NCI-H1436 (cell line): Measurements from ENCODE around the gene GAB2.
"Not testable (repeated sequence)": the region's sequence is repeated elsewhere in the genome, so short reads cannot be mapped to it uniquely, and the experiment has no call there.

Source experiments
- DNase-seq: peaks from one replicate; lab custom pipeline; 2025; lab: John Stamatoyannopoulos, UW

GAB2 gene

DNA sequence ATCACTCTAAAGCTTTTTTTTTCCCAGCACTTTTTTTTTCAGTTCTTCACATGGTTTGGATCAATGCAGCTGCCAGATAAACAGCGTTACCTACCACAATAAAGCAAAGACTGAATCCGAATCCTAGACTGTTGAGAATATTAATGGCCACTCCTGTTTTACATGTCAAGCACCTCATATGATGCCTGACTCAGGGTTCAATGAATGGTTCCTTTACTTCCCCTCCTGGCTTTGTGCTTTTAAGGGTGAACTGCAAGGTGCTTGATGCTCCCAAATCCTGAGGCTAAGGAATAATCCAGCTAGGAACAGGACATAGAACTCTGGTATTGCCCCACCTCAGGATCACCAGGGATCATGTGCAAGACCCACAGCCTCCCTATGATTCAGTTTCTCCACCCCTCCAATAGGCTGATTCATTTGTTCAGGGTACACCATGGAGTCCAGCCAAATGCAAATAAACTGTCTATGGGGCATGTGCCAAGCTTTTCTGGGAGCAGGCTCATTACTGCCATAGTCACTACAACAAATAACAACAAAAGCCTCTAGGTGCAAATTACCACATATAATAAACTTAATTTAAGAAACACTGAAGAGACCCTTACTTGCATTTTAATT, 104.3 kb downstream of the GAB2 start:
- peak; percentile 55 for DNase-seq

DNA sequence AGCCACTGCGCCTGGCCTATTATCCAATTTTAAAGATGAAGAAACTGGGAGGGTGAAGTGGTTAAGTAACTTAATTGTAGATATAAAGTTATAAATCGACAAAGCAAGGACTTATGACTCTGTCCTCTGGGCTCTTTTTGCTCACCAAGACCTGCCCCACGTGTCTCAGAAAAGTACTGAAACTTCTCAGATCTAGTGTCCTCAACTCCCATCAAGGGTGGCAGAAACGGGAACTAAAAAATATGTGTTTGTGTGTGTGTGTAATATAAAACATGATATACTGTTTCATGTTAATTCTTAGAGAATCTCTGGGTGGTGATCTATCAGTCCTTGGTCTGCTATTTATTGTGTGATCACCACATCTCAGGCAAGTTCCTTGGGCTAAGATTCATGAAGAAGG, 104.9 kb downstream of the GAB2 start:
- DNase-seq, result no peak

DNA sequence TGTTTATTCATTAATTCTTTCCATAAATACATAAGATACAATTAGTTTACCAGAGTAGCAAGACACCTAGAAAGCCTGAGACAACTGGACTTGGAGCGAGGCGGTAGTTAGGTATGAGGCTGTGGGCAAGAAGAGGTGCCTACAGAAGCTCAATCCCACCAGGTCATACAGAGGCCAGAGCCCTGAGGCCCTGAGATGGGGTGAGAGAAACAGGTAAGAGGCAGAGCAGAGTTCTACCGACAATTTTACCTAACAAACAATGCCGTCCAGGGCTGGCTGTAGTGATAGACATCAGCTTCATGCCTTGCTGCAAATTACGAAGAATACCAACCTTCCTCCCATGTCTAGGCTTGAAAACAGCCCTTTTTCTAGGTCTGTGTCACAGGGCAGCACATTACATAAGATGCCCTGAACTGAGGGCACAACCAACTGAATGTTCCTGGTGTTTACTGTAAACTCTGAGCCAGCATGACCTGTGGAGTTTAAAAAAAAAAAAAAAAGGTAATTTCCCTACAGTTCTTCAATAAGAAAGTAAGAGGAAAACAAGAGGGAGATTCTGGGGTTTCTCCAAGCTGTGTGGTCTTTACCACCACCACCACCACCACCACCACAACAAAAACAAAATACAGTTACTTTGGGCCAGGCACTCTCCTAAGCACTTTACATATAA, 105.8 kb downstream of the GAB2 start:
- DNase-seq, result no peak

DNA sequence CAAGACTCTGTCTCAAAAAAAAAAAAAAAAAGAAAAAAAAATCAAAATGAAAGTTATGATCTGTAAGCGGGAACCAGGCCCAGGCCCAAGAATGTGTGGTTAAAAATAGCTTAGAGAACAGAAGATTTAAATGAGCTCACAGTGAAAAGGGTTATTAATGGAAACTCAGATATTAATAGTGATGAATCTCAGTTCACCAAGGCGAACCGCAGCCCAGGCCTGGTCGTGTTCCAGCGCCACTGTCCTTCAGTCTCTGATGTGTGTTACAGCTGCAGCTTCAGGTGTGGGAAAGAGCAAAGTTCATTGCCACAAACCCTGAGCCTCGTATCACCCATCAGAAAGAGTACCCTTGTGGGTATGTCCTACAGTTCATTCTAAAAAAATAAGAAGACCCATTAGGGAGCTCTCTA, 107.1 kb downstream of the GAB2 start:
- no peak for DNase-seq

DNA sequence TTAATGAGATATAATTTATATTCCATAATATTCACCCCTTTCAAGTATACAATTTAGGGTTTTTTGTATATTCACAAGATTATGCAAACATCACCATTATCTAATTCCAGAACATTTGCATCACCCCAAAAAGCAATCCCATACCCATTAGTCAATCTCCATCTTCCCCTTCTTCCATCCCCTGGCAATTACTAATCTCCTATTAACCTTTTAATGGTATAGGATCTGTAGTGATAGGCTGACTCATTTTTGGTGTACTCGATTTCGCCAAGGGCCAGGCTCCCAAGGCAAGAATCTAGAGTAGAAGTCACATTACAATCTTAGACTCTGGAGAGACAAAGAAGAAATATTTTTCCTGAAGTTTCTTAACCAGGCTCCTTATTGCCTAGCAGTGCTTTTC, 113.4 kb downstream of the GAB2 start:
- DNase-seq, result no peak

DNA sequence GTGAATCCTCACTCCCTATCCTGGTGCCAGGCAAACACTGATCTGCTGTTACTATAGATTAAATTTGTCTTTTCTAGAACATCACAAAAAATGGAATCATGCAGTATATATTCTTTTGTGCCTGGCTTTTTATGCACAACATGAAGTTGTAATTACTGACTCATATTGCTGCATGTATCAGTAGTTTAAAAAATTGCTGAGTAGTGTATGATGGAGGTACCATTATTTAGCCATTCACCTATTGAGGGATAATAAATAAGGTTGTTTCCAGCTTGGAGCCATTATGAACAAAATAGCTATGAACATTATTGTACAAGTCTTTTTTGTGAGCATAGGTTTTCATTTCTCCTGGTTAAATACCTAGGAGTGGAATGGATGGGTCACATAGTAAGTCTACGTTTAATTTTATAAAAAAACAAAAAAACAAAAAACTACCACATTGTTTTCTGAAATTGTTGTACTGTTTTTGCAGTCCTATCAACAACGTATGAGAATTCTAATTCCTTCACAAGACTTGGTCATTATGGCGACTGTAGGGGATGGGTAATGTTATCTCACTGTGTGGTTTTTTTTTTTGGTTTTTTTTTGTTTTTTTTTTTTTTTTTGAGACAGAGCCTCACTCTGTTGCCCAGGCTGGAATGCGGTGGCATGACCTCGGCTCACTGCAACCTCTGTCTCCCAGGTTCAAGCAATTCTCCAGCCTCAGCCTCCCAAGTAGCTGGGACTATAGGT, 117.3 kb downstream of the GAB2 start:
- DNase-seq, result no peak

DNA sequence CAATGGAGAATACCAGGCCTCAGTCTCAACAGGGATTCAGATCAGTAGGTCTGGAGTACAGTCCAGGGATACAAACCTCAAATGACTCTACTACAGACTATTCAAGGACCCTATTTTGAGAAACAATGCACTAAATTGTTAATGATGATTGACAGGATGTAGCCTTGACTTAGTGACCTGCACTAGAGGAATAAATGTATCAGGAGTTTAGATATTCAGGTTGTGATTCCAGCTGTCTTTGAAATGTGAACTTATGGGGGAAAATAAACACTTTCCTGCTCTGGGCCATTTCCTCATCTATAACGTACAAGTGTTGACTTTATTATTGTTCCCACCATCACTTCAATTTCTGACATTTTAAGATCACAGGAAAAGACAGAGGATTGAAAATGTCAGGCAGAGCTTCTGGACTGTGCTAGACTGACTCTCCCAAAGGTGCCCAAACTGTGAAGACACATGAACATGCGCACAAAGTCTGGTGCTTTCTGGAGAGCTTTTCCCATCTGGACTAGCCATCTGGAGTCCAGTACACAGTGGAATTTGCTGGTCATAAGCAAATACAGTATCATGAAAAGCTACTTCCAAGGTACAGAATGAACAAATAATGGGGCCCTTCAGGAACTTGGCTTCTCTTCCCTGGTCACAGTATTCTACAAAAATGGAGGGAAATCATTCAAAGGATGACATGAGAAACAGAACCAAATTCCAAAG, 118.5 kb downstream of the GAB2 start:
- no peak for DNase-seq

DNA sequence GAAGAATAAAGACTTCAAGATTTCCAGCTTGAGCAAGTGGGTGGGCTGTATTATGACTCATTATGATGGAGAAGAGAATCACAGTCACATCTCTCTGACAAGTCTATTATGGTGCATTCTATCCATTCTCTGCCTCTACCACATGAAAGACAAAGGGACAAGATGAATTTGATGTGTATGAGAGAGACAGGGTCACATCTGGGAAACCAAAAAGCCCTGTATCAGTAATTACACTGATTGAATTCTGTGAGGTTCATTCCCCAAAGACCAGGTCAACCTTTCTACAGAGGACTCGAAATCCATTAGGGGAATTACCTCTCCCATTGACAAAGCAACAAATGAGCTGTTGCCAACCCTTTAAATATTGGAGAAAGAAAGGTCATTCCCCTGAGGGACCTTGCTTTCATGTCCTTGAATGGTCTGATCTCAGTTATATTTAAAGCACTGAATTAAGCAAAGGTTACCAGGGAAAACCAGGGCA, 119.3 kb downstream of the GAB2 start:
- peak; percentile 47 for DNase-seq

DNA sequence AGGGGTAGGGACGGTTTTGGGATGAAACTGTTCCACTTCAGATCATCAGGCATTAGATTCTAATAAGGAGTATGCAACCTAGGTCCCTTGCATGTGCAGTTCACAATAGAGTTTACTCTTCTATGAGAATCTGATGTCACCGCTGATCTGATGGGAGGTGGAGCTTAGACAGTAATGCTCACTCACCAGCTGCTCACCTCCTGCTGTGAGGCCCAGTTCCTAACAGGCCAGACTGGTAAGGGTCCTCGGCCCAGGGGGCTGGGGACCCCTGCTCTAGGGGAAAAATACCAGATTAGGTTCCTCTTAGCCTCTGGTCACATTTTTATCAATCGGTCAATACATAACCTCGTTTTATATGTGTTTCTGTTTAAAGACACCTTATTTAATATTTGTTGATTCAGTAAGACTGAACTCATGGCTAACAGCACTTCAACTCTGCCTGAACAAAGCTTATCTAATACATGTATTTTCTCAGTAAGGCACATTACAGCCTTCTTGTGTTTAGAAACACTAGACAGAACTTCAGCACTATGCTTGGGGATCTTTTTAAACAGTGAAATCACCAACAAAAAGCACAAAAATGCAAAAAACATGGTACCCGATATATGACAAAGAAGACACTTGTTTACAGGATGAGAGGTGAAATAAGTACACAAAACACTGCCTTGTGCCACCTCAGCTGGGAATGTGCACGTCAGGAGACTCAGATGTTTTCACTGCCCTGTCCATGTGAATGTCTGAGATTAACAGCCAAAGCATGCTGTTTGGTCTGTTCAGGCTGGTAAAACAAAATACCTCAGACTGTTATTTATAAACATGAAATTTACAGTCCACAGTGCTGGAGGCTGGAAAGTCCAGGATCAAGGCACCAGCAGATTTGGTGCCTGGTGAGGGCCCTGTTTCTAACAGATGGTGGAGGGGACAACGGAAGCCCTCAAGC, 121.4 kb downstream of the GAB2 start:
- no peak for DNase-seq

DNA sequence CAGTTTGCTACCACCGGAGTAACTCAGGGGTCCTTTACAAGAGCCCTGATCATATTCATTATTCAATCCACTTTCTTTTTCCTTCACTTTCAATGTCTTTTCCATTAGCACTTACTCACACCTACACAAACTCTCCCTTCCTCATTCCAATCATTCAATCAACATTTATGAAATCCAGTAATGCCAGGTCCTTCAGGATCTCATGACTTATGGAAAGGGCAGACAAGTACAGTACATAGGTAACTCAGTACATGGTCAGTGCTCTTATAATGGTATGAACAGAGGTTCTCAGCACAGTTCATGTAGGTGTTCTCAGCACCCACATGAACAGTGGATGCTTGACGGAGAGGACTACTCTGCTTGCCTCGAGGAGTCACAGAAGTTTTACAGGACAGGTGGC, 122.3 kb downstream of the GAB2 start:
- DNase-seq, result no peak

DNA sequence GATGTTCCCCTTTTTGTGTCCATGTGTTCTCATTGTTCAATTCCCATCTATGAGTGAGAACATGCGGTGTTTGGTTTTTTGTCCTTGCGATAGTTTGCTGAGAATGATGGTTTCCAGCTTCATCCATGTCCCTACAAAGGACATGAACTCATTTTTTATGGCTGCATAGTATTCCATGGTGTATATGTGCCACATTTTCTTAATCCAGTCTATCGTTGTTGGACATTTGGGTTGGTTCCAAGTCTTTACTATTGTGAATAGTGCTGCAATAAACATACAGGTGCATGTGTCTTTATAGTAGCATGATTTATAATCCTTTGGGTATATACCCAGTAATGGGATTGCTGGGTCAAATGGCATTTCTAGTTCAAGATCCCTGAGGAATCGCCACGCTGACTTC, 123.5 kb downstream of the GAB2 start:
- not testable (repeated sequence) for DNase-seq

DNA sequence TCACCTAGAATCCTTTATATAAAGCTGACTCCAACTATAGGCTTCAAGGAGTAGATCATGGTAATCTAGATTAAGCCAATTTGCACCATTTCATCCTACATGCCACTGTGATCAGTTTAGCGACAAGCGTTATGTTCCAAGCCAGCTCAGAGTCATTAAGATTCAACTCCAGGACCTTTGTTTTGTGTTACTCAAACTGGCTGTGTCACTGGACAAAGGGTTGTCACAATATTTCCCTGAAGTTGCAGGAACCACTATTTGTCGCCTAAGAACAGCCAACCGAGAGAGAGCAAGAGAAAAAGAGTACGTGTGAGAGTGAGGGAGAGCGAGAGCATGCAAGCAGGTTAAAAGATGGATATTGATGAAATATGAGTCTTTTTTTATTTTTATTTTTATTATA, 124.1 kb downstream of the GAB2 start:
- no peak for DNase-seq

DNA sequence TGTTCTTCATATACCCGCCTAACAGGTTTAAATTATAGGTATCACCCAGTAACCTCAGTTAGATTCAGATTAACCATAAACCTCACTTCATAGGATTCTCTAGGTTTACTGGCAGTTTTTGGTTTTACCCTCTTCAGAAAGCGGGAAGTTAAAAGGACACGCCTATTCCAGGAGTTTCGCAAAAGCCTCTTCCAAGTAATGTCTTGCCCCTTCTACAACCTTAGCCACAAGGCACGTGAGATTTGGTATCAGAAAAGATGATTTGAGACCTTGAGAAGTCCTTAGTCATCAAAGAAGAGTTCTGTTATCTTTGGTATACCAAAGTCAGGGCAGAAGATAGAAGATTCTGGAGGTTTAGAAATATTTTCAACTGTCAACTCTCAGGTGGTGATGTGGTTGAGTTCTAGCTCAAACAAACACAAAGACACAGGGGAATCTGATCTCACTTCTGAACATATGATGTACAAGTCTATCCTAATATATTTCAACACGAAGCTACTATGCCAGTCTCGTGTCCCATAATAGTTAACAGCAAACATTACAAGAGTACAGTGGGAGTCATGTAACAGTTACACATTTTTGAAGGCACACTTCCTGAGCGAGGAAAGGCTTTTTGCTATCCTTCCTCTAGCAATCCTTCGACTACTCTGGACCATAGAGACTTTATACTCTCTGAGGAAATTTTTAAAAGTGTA, 125.4 kb downstream of the GAB2 start:
- no peak for DNase-seq

DNA sequence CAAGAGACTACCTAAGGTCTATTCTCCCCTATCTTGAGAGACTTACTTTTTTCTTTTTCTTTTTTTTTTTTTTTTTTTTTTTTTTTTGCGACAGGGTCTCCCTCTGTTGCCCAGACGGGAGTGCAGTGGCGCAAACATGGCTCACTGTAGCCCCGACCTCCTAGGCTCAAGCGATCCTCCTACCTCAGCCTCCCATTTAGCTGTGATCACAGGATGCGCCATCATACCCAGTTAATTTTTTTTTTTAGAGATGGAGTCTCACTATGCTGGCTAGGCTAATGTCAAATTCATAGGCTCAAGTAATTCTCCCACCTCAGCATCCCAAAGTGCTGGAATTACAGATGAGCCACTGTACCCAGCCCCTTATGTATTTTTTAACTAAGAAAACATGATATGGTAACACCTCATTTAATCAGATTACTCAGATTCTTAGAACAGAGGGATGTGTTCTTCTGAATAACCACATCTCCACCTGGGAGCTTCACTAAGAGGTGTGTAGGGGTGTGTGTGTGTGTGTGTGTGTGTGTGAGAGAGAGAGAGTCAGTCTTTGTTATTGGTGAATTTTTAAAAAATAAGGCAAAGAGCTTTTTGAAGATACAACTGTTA, 126.0 kb downstream of the GAB2 start:
- DNase-seq, result no peak

DNA sequence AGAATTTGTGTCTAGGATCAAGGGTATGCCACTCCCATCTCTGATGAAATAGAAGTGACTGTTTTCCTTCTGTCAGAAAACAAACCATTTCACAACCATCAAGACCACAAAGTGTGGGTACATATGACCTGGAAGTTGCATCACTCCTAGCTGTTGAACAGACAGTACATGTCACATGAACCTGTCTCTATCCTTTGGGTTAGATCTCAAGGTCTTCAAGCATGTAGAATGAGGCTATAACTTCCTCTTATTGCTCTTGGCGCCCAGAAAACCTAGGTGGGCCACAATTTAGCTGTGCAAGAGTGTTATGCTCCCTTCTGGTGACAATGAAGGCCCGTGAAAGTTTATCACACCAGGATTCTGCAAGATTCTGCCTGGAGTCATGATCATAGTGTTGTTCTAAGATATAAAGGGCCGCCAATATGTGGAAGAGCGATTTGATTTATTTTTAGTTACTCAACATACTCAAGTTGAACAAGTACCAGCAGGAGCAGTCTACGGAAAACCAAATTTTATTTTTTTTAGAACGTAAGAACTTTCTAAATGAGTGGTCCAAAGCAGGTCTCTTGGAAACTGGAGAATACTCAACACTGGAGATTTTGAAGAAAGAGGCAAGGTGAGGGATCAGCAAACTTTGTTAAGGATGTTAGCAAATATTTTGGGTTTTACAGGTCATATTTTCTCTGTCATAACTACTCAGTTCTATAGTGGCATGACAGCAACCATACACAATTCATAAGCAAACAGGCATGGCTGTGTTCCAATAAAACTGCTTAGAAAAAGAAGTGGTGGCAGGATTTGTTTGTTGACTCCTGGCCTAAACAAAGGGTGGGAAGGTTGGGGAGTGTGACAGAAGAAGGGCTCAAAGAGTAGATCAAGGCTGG, 127.1 kb downstream of the GAB2 start:
- DNase-seq, result no peak

DNA sequence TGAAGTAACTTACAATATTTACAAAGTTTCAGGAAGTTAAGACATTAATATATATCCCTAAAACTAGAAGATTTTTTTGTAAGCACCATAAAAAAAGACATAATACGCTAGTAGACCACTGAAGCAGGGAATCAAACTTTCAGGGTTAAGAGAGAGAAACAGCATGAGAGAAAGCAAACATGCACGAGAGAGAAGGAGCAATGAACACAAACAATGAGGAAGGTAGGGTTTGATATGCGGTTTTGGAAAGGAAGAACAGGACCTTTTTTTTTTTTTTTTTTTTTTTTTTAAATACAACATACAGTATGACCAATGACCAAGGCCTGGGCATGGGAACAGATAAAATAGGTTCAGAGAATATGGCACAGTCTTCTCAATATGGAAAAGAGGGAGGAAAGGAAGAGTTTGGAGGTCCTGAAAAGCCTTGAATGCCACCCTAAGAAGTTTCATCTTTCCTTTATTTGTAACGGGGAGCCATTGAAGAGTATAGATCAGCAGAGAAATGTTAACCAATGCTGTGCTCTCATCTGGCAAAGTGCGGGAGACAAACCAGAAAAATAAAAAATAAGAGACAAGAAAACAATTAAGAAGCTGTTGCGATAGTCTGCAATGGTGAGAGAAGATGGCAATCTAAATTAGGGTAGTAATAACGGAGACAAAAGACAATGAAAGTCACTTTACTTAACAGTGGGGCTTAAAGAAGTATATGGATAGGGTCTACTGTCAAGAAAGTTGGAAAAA, 127.9 kb downstream of the GAB2 start:
- no peak for DNase-seq

DNA sequence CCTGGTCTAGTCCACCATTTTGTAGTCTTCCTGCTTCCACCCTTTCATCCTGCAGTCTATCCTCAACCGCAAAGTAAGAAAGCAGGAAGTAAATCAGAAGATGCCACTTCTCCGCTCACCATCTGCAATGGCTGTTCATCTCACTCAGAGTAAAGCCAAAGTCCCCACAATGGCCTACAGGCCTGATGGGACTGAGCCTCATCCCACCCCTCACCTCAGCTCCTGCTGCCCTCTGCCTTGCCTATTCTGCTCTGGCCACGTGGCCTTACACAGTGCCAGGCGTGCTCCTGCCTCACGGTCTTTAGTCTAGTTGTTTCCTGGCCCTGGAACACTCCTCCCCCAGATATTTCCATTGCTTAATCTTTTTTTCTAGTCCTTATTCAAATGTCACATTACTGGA, 133.4 kb downstream of the GAB2 start:
- DNase-seq, result no peak

DNA sequence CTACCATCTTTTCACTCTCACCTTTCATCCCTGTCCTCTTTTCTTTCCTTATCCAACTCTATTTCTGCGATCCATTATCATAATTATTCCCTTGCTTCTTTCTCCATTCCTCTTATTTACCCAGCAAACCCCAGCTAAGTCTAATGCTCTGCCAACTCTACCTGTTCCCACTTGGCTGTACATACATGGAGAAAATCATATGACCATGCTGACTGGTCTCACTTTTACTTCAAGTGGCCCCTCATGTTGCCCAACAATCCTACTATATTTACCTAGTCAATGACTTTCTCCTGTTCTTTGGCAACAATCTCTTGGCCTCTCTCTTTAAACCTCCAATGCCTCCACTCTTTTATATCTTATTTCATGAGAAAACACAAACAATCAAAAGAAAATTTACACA, 134.8 kb downstream of the GAB2 start:
- DNase-seq, result no peak

DNA sequence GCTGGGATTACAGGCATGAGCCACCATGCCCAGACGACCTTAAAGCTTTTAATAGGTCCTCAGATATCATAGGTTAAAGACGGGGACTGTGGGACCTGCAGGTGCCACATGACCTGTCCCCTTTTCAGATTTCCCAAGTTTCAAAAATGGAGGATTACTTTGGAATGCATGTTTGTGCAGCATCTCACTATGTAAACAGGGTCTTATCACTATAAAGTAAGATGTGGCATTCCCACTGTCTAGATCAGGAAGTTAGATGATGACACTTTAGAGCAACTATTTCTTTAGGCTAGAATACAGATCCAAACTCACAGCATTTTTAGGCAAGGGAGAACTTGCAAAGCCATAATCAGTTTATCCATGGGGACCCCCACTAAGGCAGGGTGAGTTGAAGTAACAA, 136.1 kb downstream of the GAB2 start:
- no peak for DNase-seq
